Esophagus squamous epithelium (tissue), 4 donors: Measurements from ENCODE around the gene LDLRAD3.

Experiments
- POLR2A ChIP-seq, 4 donors: fragments of 450-650 bp; IDR thresholded peaks; one replicate each; pipeline ENCODE4 v1.6.1; 2017; ENCODE audit warnings: antibody characterized with exemption in 4 of 4, mild to moderate bottlenecking in 4 of 4, moderate library complexity in 3 of 4
- TF ChIP-seq, protein P1 (sequence below), 6 experiments: fragments of 450-650 bp in 4 of 6; fragments of 200-600 bp in 2 of 6; sonication (generic) in 2 of 6; IDR thresholded peaks; one replicate each; pipeline ENCODE4 v1.5.1; 2016 to 2019; ENCODE audit warnings: antibody characterized with exemption in 6 of 6, mild to moderate bottlenecking in 4 of 6, moderate library complexity in 4 of 6

DNA sequence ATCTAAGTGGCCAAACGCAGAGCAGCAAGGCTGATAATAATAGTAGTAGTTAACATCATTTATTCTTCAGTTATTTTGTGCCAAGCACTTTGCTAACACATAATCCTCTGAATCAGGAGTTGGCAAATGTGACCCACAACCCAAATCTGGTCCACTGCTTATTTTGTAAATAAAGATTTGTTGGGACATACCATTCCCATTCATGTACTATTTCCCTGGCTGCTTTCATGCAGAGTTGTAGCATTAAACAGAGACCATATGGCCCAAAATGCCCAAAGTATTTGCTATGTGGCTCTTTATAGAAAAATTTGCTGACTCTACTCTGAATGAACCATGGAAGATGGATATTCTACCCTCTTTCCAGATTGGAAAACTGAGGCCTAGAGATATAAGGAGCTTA, 295.0 kb downstream of the LDLRAD3 start:
- no peak for TF ChIP-seq POLR2A (IDR thresholded peaks at IDR 0.05)
- TF ChIP-seq, protein P1, sequence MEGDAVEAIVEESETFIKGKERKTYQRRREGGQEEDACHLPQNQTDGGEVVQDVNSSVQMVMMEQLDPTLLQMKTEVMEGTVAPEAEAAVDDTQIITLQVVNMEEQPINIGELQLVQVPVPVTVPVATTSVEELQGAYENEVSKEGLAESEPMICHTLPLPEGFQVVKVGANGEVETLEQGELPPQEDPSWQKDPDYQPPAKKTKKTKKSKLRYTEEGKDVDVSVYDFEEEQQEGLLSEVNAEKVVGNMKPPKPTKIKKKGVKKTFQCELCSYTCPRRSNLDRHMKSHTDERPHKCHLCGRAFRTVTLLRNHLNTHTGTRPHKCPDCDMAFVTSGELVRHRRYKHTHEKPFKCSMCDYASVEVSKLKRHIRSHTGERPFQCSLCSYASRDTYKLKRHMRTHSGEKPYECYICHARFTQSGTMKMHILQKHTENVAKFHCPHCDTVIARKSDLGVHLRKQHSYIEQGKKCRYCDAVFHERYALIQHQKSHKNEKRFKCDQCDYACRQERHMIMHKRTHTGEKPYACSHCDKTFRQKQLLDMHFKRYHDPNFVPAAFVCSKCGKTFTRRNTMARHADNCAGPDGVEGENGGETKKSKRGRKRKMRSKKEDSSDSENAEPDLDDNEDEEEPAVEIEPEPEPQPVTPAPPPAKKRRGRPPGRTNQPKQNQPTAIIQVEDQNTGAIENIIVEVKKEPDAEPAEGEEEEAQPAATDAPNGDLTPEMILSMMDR (IDR thresholded peaks at IDR 0.05) = no peak
